ENCODE results near the gene TRAF1.

DNA sequence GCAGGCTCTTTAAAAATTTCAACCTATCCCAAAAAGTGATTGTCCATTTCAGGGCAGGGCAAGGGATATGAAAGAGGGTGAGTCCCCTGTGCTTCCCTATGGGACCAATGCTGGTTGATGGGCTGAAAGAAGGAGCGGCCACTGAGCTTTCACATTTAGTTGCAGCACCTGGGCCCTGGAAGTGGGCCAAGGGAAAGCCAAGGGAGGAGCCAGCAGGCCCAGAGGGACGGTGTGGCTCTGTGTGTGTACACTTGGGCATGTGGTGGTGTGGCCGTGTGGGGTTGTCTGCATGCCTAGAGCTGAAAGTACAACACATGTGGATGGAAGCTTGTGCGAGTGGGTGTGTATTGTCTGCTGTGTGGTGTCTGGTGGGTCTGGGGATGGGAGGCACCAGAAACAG is 69.9 kb downstream of the TRAF1 start:
- TF ChIP-seq, protein P1, sequence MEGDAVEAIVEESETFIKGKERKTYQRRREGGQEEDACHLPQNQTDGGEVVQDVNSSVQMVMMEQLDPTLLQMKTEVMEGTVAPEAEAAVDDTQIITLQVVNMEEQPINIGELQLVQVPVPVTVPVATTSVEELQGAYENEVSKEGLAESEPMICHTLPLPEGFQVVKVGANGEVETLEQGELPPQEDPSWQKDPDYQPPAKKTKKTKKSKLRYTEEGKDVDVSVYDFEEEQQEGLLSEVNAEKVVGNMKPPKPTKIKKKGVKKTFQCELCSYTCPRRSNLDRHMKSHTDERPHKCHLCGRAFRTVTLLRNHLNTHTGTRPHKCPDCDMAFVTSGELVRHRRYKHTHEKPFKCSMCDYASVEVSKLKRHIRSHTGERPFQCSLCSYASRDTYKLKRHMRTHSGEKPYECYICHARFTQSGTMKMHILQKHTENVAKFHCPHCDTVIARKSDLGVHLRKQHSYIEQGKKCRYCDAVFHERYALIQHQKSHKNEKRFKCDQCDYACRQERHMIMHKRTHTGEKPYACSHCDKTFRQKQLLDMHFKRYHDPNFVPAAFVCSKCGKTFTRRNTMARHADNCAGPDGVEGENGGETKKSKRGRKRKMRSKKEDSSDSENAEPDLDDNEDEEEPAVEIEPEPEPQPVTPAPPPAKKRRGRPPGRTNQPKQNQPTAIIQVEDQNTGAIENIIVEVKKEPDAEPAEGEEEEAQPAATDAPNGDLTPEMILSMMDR (IDR thresholded peaks at IDR 0.05; ENCODE audit: insufficient read depth, low read length, poor library complexity, severe bottlenecking): no peak
- TF ChIP-seq EZH2phosphoT487 (conservative IDR thresholded peaks at IDR 0.05; ENCODE audit: low read length): no peak

Data from SU-DHL-6 (cell line).